ENCODE results near the gene CLIP2. TPM values are rescaled to one million over a fixed set of nuclear protein-coding genes. Genes with fewer than 3 reads are reported as not detected.

CLIP2 gene
- total RNA-seq, 1 experiment from 2014 or later: 21.6 TPM

GRCh38 chr7:74453322-74454011, 164.3 kb downstream of the CLIP2 start, which contains the start of gene GTF2IRD1:
GTF2IRD1 (plus strand) TSS chr7:74453906; CDS start chr7:74508081, 54,175 bp downstream.
- Histone ChIP-seq H3K4me1 (ENCODE audit: insufficient read depth, low read length) (no peaks in the 10 kb centered on the region; the same call in 1 of the 2 replicates), H2BK15ac (ENCODE audit: low read depth, low read length) (no peak within 1 kb of the TSS), H4K20me1 (ENCODE audit: control insufficient read depth, insufficient read depth, insufficient read length) (no peaks in the 10 kb centered on the region), H2BK20ac (ENCODE audit: low read depth, low read length, poor library complexity, severe bottlenecking) (no peak within 1 kb of the TSS), H3K23me2 (ENCODE audit: insufficient read length, low read depth, low read length, poor library complexity, severe bottlenecking) (no peaks in the 10 kb centered on the region), H4K91ac (ENCODE audit: insufficient read length, low read depth, low read length) (no peak within 1 kb of the TSS), H4K8ac (replicated peaks; ENCODE audit: insufficient read length, low read depth, low read length) (no peak within 1 kb of the TSS), H2BK120ac (ENCODE audit: low read depth, low read length, poor library complexity, severe bottlenecking) (no peak within 1 kb of the TSS), H3K27me3 (ENCODE audit: insufficient read depth, low read length) (no peaks in the 10 kb centered on the region), H4K5ac (ENCODE audit: insufficient read length, low read depth, low read length) (no peak within 1 kb of the TSS), H2AK5ac (ENCODE audit: insufficient read length, low read length) (no peak within 1 kb of the TSS), H3K27ac (ENCODE audit: insufficient read length, low read depth, low read length) (no peak within 1 kb of the TSS), H3K79me1 (ENCODE audit: insufficient read depth, low read depth, low read length, poor library complexity, severe bottlenecking) (peaks cover 2% of the 10 kb centered on the region), H3K79me2 (ENCODE audit: insufficient read depth, low read length) (peaks cover 10% of the 10 kb centered on the region), H3K9me3 (ENCODE audit: control insufficient read depth, low read depth, low read length) (no peaks in the 10 kb centered on the region), H3K56ac (ENCODE audit: insufficient read length, low read depth, low read length) (no peak within 1 kb of the TSS), H3K18ac (ENCODE audit: insufficient read length, low read depth, low read length) (peak within 1 kb of the TSS; percentile 66), H2BK5ac (ENCODE audit: insufficient read length, low read length) (no peak within 1 kb of the TSS), H3K4me2 (ENCODE audit: insufficient read depth, insufficient read length, low read length) (peak within 1 kb of the TSS; percentile 44), H3K23ac (ENCODE audit: insufficient read length, low read depth, low read length) (no peak within 1 kb of the TSS), H3T11ph (ENCODE audit: low read length) (no peak within 1 kb of the TSS), H3K9ac (ENCODE audit: extremely low read depth, insufficient read length, low read length) (no peak within 1 kb of the TSS), H3K4ac (ENCODE audit: low read depth, low read length) (no peak within 1 kb of the TSS; the same call in 1 of the 2 replicates), H2BK12ac (ENCODE audit: insufficient read length, low read depth, low read length) (no peak within 1 kb of the TSS), H3K14ac (ENCODE audit: insufficient read depth, low read length) (peak within 1 kb of the TSS; percentile 58), H2AFZ (ENCODE audit: low read length) (no peak within 1 kb of the TSS)
- peak within 1 kb of the TSS; percentile 64 to 77 for H3K4me3 Mint-ChIP-seq
- peaks cover 0 to 6% of the 10 kb centered on the region in 2 experiments; a peak in 3 of 5 replicates for H3K9me3 Mint-ChIP-seq
- H3K27me3 Mint-ChIP-seq (ENCODE audit: low read depth): no peaks in the 10 kb centered on the region; the same call in 1 of the 2 replicates
- TF ChIP-seq CTCF (conservative IDR thresholded peaks at IDR 0.05): no peak
- peak; percentile 73 for DNase-seq
- peak within 1 kb of the TSS in 2 of 3 experiments; percentile 16 to 53; a peak in 2 of 7 replicates for H3K27ac Mint-ChIP-seq
- H3K36me3 Mint-ChIP-seq (ENCODE audit: insufficient read depth in 1 of 3, low read depth in 3 of 3): peaks cover 4 to 10% (median 9%) of the 10 kb centered on the region in 3 experiments; a peak in 5 of 7 replicates
- WGBS (ENCODE audit: extremely low coverage, insufficient read length, low lambda C conversion rate): no CpG with 5 or more reads among the region's 62 CpGs
- H3K4me1 Mint-ChIP-seq: peaks cover 15 to 19% of the 10 kb centered on the region in 2 experiments

Data from H9 (cell line).